GM12875 (cell line): ENCODE measurements around the gene DPP10.

ENCODE experiments used
- H3K4me3 ChIP-seq: one replicate; pipeline ENCODE4 v1.5.1; 2011; ENCODE audit warnings: low read depth, low read length, control low read depth
- TF ChIP-seq, protein P1 (sequence below): IDR thresholded peaks from 2 replicates; pipeline ENCODE4 v1.5.1; 2011; ENCODE audit warnings: low read depth, mild to moderate bottlenecking, control low read depth, inconsistent platforms, low read length, moderate library complexity, borderline replicate concordance; ENCODE audit not compliant: insufficient read depth

Gene DPP10

DNA sequence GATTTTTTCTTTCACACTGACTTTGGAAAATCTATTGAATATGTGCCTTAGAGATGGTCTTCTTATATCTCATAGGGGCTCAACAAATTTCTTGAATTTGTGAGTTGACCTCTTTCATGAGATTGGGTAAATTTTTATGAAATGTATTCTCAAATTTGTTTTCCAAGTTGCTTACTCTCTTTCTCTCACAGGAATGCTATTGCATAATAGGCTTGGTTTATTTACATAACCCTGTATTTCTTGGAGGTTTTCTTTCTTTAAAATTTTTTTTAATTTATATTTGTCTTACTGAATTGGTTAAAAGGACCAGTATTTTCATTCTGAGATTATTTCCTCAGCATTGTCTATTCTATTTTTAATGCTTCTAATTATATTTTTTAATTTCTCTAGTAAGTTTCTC lies 917.1 kb downstream of the DPP10 start:
- H3K4me3 ChIP-seq = no peak overlapping the region
- TF ChIP-seq, protein P1, sequence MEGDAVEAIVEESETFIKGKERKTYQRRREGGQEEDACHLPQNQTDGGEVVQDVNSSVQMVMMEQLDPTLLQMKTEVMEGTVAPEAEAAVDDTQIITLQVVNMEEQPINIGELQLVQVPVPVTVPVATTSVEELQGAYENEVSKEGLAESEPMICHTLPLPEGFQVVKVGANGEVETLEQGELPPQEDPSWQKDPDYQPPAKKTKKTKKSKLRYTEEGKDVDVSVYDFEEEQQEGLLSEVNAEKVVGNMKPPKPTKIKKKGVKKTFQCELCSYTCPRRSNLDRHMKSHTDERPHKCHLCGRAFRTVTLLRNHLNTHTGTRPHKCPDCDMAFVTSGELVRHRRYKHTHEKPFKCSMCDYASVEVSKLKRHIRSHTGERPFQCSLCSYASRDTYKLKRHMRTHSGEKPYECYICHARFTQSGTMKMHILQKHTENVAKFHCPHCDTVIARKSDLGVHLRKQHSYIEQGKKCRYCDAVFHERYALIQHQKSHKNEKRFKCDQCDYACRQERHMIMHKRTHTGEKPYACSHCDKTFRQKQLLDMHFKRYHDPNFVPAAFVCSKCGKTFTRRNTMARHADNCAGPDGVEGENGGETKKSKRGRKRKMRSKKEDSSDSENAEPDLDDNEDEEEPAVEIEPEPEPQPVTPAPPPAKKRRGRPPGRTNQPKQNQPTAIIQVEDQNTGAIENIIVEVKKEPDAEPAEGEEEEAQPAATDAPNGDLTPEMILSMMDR = no peak

DNA sequence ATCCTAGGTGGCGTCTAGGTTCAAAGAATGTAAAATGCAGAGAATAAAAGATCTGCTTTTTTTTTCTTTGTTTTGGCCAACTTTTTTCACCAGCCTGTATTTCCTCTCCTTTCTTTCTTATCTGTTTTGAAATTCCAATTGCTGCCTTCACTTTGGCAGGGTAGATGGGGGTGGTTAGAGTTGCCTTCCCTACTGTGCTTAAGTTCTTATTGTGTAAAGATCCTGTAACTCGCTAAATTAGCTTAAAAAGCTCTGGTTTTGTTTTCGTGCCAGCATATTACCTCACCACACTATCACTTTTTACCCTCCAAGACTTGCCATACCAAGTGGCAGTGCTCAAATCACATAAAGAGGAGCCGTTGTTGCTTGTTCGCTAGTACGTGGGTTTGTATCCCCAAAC lies 921.7 kb downstream of the DPP10 start:
- TF ChIP-seq, protein P1 = no peak
- H3K4me3 ChIP-seq = no peak overlapping the region

DNA sequence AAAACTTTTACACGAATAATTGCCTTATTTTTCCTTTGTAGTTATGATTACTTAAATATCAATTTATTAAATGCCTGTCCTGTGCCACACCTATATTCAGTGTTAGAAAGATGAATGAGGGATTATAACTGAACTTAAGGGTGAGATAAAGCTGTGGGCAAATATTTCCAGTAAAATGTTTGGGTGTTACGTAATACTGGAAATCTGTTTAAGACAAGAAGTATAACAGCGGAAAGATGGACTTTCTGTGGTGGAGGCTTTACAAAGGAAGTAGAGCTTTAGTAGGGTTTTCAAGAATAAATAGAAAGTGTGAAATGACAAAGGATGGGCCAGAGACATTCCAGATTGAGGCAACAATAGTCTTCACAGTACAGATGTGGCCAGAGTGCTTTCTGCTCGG lies 927.0 kb downstream of the DPP10 start:
- TF ChIP-seq, protein P1 = no peak
- H3K4me3 ChIP-seq = no peak overlapping the region

DNA sequence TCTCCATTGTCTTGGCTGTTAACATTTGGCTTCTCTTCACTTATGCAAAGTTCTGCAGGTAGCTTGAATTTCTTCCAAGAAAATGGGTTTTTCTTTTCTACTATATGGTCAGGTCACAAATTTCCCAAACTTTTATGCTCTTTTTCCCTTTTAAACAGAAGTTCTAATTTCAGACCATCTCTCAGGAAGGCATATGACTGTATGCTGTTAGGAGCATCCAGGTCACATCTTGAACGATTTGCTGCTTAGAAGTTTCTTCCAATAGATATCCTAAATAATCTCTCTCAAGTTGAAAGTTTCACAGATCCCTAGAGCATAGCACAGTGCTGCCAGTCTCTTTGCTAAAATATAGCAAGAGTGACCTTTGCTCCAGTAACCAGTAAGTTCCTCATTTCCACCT lies 932.5 kb downstream of the DPP10 start:
- no peak overlapping the region for H3K4me3 ChIP-seq
- TF ChIP-seq, protein P1 = no peak

DNA sequence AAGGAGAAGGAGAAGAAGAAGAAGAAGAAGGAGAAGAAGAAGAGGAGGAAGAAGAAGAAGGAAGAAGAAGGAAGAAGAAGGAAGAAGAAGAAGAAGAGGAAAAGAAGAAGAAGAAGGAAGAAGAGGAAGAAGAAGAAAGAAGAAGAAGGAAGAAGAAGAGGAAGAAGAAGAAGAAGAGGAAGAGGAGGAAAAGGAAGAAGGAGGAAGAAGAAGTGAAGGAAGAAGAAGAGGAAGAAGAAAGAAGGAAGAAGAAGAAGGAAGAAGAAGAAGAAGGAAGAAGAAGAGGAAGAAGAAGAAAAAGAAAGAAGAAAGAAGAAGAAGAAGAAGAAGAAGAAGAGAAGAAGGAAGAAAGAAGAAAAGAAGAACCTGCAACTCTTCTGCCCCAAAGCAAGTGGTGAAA lies 942.0 kb downstream of the DPP10 start:
- TF ChIP-seq, protein P1 = no peak
- H3K4me3 ChIP-seq = no peak overlapping the region

DNA sequence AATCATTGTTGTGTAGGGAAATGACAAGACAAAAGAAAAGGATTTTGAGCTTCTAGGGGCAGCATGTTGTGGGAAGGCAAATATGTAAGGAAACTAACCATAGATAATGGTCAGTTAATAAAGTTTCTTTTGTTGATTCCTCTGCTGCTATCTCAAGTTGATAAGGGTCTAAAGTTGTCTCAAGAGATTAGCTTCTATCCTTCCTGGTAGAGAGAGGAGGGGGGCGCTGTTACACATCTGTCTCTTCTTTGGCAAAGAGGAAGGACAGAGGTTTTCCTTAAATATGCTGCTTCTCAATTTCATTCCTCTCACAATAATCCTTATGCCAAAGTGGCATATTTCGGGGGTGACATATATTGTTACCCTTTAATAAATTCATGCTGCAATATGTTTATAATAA lies 944.0 kb downstream of the DPP10 start:
- TF ChIP-seq, protein P1 = no peak
- H3K4me3 ChIP-seq = no peak overlapping the region

DNA sequence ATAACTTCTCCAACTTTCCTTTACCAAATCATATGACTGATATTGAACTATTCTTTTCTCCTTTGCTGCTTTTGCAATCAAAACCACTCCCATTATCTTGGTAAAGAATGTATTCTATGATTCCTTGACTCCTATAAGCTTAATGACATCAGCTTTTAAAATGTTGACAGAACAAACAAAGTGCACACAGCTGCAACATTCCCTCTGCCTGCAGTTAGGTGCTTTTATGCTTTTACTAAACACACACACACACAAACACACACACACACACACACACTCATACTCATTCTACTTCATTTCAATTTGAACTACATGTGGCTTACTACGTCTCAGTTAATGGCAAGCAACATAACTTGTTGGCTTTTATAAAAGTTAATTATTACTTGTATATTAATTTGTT lies 946.6 kb downstream of the DPP10 start:
- no peak overlapping the region for H3K4me3 ChIP-seq
- TF ChIP-seq, protein P1 = no peak
